GM19025 (cell line): ENCODE data around the gene TMEM129.
"Not testable (repeated sequence)": the region's sequence is repeated elsewhere in the genome, so short reads cannot be mapped to it uniquely, and the experiment has no call there.

Experiments
- ATAC-seq: cut with Tn5 transposase; IDR thresholded peaks from one replicate; pipeline ENCODE4 v1.9.1; 2021; ENCODE audit warnings: mild to moderate bottlenecking, low read depth, moderate library complexity; ENCODE audit not compliant: unreplicated experiment

The TMEM129 gene

DNA sequence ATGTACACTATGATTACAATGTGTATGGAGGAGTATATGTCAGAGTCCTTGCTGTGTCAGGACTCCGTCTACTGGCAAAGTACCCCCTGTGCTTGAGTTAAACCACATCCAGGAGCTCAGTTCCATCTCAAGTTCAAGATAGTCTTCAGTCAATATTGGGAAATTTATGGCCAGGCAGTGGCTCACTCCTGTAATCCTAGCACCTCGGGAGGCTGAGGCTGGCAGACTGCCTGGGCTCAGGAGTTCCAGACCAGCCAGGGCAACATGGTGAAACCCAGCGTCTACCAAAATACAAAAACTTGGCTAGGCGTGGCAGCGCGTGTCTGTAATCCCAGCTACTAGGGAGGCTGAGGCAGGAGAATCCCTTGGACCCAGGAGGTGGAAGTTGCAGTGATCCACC lies 14.8 kb downstream of the TMEM129 start:
- no peak for ATAC-seq

DNA sequence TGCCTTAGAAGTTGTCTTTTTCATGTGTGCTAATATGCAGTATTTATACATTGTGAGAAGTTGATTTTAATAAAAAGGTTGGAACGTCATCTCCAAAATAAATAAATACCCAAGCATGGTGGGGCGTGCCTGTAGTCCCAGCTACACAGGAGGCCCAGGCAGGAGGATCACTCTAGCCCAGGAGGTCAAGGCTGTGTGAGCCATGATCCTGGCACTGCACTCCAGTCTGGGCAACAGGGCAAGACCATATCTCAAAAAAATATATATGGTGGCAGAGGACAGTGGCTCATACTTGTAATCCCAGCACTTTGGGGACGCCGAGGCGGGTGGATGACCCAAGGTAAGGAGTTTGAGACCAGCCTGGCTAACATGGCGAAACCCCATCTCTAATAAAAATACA lies 15.4 kb downstream of the TMEM129 start:
- ATAC-seq: no peak

DNA sequence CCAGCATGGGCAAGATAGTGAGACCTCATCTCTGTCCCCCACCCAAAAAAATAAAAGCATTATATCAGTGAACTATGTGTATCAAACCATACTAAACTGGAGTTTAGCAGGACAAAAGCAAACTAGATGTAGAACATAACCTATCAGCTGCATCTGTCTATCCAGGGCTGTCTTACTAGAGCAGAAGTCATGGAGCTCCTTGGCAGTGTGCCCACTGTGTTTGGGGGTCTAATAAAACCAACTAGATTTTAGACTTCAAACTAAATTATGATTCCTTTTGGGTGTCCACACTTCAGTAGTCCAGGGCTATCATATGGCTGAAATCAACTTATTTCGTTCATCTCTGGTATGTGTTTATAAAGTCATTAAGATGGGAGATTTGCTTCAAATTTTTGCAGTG lies 17.3 kb downstream of the TMEM129 start:
- no peak for ATAC-seq

DNA sequence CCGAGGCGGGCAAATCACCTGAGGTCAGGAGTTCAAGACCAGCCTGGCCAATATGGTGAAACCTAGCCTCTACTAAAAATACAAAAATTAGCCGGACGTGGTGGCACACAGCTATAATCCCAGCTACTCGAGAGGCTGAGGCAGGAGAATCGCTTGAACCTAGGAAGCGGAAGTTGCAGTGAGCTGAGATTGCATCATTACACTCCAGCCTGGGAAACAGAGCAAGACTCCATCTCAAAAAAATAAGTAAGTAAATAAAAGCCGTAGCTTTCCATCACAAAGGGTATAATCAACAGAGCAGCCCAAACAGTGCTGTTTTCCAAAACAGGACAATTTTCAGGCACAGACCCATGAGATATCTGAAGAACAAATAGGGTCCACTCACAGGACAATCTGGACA lies 19.5 kb downstream of the TMEM129 start:
- ATAC-seq: not testable (repeated sequence)

DNA sequence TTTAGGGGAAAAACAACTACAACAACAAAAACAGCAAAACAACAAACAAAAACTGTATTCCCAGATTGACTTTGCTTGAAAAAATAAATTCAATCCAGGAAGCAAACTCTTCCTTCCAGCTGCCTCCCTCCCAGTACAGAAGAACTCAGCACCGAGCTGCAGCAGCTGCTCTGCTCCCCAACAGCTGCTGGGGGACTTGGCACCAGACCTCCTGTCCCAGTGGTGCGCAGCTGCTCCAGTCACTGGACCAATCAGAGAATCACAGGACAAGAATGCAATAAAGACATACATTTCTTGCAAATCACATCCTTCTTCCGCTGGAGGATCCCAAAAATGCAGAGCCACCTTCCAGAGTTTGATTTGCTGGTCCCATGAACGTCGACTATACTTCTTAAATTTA lies 25.2 kb downstream of the TMEM129 start:
- no peak for ATAC-seq

DNA sequence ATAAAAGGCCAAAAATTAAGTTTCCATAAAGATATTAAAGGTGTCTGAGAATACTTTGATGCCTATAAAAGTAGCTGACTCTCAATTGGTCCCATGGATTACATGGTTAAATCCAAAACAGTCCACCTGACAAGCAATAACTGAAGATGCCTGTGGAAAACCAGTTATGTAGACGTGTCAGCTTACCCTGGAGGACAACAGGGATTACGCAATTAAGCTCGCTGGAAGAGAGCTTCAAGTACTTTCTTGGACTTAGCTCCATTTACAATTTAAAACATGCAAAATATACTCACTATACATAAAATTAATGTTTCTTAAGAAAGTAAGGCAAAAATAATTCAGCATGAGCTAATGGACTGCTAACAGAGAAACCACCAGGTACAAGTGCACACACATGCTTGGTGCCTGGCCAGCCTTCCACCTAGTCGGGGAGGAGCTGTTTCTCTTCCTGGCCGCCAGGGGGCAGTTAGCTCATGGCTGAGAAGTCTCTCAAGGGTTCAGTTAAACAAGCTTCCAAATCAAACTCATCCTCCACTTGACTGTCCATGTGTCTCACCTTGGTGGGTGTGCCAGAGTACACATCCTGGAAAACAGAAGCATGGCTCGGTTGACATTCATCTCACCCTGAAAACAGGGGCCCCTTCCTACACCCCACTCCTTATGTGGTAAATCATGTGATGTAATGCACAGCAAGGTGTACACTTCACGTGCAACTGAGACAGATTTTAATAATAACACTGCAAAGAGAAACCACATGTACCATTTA lies 27.8 kb downstream of the TMEM129 start:
- no peak for ATAC-seq

DNA sequence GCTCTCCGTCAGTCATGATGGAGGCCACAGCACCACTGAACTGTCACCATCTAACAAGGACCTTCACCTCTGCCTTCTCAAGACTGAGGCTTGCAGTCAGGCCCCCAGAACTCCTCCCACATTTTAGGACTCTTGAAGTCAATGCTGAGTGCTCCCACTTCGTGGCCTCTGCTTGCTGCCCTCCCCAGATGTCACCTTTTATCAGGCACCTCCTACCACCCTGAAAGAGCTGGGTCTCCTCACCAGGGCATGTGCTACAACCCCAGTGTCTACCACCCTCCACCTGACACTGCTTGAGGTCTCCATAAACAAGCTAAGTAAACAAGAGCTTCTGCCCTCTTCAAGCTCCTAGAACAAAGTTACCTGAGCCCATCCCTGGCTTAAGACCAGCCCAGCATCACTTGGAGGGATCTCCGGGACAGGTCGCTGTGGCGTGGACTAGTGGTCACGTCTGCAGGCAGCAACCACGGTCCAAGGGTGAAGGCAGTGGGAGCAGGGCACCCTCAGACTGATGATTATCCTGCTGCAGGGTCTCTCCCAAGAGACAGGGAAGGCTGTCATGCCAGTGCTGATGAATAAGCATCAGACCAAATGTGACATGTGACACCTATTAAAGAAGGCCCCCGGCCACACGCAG lies 29.3 kb downstream of the TMEM129 start:
- ATAC-seq: no peak

DNA sequence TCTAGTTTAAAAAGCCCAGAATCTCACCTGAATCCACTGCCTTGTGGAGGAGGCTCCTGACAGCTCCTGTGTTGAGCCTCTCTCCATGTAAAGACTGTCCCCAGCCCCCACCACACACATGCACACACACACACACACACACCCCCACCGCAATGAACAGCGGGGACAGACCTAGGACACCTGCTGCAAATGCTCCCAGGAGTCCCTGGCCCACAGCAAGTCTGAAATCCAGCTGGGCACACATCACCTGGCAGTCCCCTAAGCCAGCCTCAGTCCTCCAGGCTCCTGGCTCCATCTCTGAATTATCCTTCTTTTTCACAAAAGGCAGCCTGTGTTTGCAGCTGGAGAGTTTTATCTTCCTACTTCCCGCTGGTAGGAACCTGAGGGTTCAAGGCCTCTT lies 30.4 kb downstream of the TMEM129 start:
- no peak for ATAC-seq

DNA sequence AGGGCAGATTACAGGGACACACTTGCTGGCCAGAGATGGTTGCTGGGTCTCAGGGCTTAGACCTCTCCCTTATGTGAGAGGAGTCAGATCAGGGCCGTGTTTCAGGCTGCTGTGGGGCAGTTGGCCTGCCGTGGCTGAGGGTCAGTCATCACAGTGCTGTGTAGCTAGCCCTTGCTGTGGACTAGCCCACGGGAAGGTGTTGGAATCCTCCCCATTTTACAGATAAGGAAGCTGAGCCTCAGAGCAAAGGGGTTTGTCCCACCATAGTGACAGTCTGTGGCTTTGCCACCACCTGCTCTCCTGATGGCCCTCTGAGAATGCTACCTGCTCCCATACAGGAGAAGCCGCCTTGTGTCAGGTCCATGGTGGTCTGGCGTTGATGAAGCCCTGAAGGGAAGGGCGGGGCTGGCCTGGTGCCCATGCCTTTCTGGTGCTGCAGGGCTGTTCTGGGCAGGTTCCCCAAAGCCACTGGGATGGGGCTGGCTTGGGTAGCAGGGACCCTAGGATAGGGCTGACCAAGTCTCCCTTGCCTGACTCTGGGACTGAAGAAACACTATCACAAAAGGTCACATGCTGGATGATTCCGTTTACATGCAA lies 34.6 kb downstream of the TMEM129 start:
- no peak for ATAC-seq

DNA sequence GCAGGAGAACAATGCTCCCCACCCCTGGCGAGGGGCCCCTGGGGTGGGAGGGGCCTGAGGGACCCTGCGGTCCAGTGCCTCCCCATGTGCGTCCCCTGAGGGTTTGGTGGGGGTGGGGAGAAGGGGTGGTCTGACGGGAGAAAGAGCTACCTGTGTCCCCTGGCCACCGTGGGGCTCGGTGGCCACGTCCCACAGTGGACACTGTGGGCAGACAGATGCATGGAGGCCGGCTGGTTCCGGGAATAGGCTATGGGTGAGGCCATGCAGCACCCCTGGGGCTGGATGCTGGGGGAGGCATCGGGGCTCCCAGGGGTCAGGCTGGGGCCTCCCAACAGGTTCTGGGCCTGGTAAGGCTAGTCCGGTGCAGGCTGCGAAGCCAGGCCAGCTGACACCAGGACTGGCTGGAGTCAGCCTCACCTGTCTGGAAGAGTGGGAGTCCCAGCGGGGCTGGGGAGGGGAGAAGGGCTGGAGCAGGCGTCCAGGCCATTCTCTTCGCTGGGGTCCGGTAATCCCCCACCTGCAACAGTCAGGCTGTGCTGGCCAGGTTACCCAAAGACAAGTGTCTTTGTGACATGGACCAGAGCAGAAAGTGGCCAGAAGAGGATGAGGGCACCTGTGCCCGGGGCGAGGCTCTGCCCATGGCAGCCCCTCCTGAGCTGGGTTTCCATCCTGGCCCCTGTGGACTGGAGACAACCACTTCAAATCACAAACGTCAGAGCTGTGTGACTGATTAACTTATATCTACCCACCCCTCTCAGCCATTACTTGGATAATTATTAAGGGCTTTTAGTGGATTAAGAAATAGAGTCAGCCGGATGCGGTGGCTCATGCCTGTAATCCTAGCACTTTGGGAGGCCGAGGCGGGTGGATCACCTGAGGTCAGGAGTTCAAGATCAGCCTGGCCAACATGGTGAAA lies 35.6 kb downstream of the TMEM129 start:
- no peak for ATAC-seq

DNA sequence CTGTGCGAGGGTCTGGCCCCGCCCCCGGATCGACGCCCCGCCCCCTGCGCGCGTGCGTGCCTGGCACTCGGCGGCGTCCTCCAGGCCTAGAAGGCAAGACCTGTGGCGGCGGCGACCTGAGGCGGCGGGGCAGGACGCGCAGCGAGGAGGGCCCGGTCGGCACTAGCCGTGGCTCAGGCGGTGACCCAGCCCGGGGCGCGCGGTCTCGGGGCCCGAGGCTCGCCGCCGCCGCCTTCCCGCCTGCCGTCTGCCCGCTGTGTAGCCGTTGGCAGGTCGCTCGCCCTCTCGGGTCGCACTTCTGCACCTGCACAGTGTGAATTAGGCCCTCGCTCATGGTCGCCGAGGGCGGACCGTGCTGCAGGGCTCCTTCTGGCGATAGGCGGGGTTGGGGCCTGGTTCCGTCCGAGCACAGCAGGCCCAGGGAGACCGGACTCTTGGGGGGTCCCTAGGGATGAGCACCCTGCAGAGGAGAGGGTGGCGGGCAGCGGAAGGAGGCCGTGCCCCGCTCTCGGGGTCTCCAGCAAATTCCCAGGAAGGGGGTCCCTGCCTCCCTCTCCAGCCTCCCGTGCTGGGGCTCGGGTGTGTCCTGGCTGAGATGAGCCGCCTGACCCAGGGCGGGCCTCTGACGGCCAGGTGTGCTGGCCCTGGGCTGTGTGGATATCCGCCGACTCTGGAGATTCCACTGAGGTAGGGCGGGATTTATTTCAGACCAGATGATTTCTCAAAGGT lies 36.5 kb downstream of the TMEM129 start:
- no peak for ATAC-seq

DNA sequence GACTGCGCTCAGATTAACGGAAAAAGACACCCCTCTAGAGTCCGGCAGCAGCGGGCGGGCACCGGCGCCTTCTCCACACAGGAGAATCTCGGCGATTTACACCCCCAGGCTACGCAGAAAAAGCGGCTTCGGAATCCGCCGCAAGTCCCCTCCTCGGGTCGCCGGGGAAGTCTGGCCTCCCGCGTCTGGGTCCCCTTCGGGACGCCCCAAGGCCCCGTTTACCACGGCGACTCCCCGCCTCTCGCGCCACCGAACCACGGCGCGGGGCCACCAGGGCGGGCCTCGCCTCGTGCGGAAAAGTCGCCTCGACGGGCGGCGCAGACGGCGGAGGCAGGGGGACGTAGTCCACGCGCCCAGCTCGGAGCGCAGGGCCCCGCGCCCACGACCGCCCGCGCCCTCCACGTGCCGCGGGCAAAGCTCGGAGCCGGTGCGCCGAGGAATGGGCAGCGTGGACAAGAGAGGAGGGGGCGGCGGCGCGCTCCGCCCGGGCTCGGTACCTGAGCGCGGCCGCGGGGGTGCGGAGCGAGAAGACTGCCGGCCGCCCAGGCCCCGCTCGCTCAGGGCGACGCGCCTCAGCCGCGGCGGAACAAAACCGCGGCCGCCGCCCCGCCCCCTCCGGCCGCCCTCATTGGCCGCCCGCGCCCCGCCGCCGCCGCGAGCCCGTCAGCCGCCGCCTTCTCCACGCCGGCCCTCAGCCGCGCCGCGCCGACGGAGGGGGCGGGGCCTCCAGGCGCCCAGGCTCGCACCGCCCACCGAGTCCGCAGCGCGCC lies 37.2 kb downstream of the TMEM129 start, which contains the start of gene FAM53A:
FAM53A (minus strand) TSS at position 578 of the 770 bp plus-strand sequence. CDS start 15,572 bp downstream, outside the sequence.
- peak; percentile 86 for ATAC-seq

DNA sequence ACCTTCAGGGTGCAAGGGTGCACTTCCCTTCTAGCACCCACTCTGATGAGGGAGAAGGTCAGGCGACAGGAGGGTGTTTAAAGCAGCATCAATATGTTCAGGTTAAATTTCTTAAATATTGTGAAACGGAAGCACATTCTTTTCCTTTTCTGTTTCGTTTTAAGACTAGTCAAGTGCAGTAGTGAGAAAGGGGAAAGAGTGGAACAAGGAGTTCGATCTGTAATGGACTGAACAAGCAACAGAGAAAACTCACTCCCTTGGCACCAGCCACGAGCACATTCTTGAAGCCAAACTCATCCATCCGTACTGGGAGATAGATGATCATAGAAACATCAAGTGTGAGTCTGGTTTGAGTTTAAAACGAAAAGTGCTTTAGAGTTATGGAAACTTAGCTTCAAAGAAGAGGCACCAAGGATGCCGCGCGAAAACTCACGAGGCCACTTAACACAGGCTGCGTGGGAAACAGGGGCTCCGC lies 37.8 kb downstream of the TMEM129 start:
- ATAC-seq: no peak

DNA sequence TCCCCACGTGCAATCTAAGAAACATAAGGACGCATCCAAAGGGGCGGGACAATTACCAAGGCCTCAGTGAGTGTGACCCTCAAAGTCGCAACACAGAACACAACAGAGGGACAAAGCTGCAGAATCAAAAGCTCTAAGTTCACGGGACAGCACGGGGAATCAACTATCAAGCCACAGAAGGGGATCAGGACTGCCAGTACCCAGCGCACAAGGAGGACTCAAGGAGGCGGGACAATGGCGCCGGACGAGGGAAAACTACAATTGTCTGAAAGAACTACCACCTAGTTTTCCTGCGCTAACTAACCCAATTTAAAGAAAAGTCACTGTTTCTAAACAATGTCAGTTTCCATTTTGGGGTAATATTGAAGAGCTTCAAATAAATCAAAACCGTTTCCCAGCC lies 38.3 kb downstream of the TMEM129 start:
- ATAC-seq: no peak

DNA sequence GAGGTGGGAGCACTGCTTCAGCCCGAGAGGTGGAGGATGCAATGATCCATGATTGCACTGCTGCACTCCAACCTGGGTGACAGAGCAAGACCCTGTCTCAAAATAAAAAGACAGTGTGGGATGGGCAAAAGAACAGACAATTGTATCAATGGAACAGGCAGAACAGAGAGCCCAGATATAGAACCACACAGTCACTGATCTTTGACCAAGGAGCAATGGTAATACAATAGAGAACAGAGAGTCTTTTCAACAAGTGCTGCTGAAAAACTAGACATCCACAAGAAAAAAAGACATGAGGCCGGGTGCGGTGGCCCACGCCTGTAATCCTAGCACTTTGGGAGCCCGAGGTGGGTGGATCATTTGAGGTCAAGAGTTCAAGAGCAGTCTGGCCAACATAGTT lies 42.9 kb downstream of the TMEM129 start:
- ATAC-seq: no peak

DNA sequence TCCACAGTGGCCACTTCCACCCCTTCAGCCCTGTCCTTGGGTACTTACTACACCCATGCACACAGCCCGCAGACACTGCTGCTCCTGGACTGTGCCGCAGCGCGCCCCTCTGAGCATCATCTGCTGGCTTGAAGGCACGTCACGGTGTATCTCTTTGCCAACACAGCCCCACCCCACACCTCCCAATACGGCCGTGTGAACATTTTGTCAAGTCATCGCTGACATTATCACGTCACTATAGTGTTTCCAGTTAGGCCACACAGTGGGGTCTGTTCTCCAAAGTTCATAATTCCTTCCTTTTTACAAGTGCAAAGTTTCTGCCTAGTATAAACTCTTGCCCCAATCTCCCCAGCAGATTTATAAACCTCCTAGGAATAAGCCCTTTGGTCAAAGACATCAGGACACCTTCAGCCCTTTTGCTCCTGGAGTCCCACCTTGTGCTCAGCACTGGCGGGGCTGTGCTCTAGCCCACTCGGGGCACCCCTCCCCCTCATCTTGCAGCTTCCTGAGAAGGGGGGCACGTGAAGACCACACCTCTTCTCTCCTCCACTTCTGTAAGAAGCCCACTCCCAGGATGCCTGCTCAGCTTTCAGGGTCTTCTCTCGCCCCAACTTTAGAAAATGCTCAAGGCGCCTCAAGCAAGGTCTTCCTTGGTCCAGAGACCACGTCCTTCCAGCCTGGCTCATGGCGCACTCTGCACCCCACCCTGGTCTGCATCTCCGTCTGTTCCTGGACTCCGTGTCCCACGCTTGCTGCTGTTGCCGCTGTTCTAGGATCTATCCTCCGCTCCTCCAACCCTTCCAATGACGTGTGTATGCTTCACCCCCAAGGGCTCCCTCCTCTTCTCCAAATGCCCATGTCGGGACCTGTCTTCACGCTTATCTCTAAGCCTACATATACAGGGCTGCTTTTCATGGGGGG lies 44.3 kb downstream of the TMEM129 start:
- no peak for ATAC-seq

DNA sequence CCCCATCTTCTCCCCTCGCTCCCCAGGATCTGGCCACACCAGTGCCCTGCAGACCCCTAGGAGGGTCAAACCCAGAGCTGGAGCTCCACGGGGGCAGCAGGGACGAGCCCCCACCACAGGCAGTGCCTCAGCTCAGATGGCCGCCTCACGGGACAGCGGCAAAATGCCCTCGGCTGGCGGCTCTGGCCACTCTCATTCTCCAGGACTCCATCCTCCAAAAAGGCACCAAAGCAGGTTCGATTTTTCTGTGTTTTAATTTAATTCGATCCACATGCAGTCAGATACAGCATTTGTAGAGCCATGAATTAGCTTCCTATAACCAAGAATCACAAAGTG lies 45.4 kb downstream of the TMEM129 start:
- ATAC-seq: no peak

DNA sequence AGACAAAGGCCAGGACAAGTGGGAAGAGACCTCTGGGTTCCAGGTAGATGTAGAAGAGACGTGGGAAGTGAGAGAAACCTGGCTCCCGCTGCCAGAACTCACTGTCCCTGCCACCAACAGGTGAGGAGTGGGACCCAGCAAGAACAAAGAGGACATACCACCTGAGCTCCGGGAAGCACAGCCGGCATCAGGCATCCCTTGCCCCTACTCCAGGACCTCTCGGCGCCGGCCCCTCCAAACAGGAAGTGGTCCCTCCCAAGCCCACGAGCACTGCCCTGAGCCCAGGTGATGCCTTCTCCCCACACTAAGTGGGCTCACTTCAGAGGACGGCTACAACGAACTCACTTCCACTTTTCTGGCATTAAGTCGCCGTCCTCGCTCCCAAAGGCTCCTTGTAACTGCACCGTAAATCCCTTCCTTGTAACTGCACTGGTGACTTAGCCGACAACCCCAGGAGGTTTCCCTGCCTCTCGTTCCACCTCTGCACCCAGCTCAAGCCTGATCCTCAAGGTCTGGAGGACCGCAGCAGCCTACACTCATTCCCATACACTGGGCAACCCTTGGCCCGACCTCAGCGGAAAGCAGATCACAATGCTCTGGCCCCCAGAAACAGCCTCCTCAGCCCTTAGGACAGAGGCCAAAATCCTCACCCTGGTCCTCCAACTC lies 45.9 kb downstream of the TMEM129 start:
- no peak for ATAC-seq
